B cell (primary cell): Measurements from ENCODE around the gene ZSWIM9.

Experiments used
- EZH2 ChIP-seq: IDR thresholded peaks from 2 replicates; pipeline ENCODE4 v1.6.1; 2012; ENCODE audit warnings: borderline replicate concordance, low read depth, mild to moderate bottlenecking, moderate library complexity, low read length; ENCODE audit not compliant: insufficient read depth, poor library complexity, severe bottlenecking
- TF ChIP-seq, protein P1 (sequence below): fragments of 200-600 bp; IDR thresholded peaks from one replicate; pipeline ENCODE4 v1.8.0; 2022; ENCODE audit warnings: antibody characterized with exemption, mild to moderate bottlenecking

DNA sequence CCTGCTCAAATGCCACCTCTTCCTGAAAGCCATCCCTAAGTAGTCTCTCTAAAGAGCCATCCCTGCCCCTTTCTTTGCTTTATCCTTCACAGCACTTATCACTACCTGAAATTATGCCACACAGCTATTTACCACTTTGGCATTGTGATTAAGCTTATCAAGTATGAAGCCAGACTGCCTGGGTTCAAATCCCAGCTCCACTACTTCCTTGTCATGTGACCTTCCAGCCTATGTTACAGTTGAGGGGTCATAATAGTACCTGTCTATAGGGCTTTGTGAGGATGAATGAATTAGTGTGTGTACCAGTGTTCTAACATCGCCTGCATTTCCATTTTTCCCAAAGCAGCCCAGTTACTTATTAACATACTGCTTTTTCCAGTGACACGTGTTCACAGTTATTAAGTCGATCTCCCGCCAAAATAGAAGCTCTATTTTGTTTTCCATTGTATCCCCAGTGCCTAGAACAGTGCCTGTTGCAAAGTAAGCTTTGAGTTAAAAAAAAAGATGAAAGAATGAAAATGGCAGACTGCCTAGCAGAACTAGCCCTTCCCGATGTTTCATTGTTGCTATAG is 32.8 kb downstream of the ZSWIM9 start:
- TF ChIP-seq, protein P1, sequence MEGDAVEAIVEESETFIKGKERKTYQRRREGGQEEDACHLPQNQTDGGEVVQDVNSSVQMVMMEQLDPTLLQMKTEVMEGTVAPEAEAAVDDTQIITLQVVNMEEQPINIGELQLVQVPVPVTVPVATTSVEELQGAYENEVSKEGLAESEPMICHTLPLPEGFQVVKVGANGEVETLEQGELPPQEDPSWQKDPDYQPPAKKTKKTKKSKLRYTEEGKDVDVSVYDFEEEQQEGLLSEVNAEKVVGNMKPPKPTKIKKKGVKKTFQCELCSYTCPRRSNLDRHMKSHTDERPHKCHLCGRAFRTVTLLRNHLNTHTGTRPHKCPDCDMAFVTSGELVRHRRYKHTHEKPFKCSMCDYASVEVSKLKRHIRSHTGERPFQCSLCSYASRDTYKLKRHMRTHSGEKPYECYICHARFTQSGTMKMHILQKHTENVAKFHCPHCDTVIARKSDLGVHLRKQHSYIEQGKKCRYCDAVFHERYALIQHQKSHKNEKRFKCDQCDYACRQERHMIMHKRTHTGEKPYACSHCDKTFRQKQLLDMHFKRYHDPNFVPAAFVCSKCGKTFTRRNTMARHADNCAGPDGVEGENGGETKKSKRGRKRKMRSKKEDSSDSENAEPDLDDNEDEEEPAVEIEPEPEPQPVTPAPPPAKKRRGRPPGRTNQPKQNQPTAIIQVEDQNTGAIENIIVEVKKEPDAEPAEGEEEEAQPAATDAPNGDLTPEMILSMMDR = no peak
- TF ChIP-seq EZH2 = no peak
